H1 (cell line): ENCODE results near the gene REM1. TPM values are rescaled to one million over a fixed set of nuclear protein-coding genes. Genes with fewer than 3 reads are reported as not detected.

ENCODE experiments used
- CTCF ChIA-PET: fragments of 300-600 bp; sonication (Branson Sonifier 250); formaldehyde crosslinking; loops from one replicate; lab custom pipeline; 2021; ENCODE audit not compliant: partially characterized antibody; lab: Charles Lee
- POLR2A ChIA-PET: fragments of 300-600 bp; sonication (Branson Sonifier 250); formaldehyde crosslinking; loops from one replicate; lab custom pipeline; 2021; ENCODE audit warnings: inconsistent platforms; ENCODE audit not compliant: partially characterized antibody; lab: Charles Lee
- DNase-seq, 2 experiments: peaks; one replicate each; pipeline versions ENCODE4 v3.0.0 to v3.0.0-alpha.2; 2010 to 2022; ENCODE audit warnings: low spot score in 2 of 2, low read depth in 1 of 2, mixed read lengths in 1 of 2
- FAIRE-seq: peaks from 2 replicates; lab custom pipeline; 2011; peaks lifted over from hg19 to GRCh38; lab: Jason Lieb, UNC
- H2AFZ ChIP-seq: 2 replicates; pipeline ENCODE4 v1.8.1; 2012; ENCODE audit warnings: low read length, inconsistent platforms
- H2AK5ac ChIP-seq: 2 replicates; pipeline ENCODE4 v1.6.1; 2013; ENCODE audit warnings: low read depth, low read length
- H2BK120ac ChIP-seq: replicated peaks from 2 replicates; pipeline ENCODE3; 2013; ENCODE audit warnings: low read depth, low read length, inconsistent platforms
- H2BK12ac ChIP-seq: 2 replicates; pipeline ENCODE4 v1.6.1; 2013; ENCODE audit warnings: low read depth, low read length
- H2BK15ac ChIP-seq: 2 replicates; pipeline ENCODE4 v1.6.1; 2013; ENCODE audit warnings: low read length
- H2BK20ac ChIP-seq: 2 replicates; pipeline ENCODE4 v1.6.1; 2013; ENCODE audit warnings: low read length
- H2BK5ac ChIP-seq: 2 replicates; pipeline ENCODE4 v1.6.1; 2013; ENCODE audit warnings: low read depth, low read length
- H3K14ac ChIP-seq: 2 replicates; pipeline ENCODE4 v1.6.1; 2013; ENCODE audit warnings: inconsistent platforms; ENCODE audit not compliant: insufficient read length
- H3K18ac ChIP-seq: 2 replicates; pipeline ENCODE4 v1.6.1; 2013; ENCODE audit warnings: low read length; ENCODE audit errors: extremely low read depth
- H3K23ac ChIP-seq: 2 replicates; pipeline ENCODE4 v1.6.1; 2013; ENCODE audit warnings: inconsistent platforms; ENCODE audit not compliant: insufficient read length
- H3K23me2 ChIP-seq: 2 replicates; pipeline ENCODE4 v1.6.1; 2013; ENCODE audit warnings: low read depth, low read length
- H3K27ac ChIP-seq: 2 replicates; pipeline ENCODE4 v1.6.1; 2011; ENCODE audit warnings: low read depth, low read length, inconsistent platforms
- H3K27me3 ChIP-seq, 4 experiments: replicated peaks in 1 of 4; 1 replicate in 1 of 4; 2 replicates in 3 of 4; pipeline versions ENCODE4 v1.6.1 to v1.8.1; 2011 to 2013; ENCODE audit warnings: low read length in 3 of 4, mild to moderate bottlenecking in 3 of 4, inconsistent platforms in 2 of 4, mixed read lengths in 2 of 4, moderate library complexity in 1 of 4; ENCODE audit not compliant: control insufficient read depth in 3 of 4, insufficient read depth in 3 of 4; ENCODE audit errors: extremely low read depth in 1 of 4
- H3K36me3 ChIP-seq, 4 experiments: 2 replicates each; pipeline versions ENCODE4 v1.6.1 to v1.8.1; 2011 to 2013; ENCODE audit warnings: mild to moderate bottlenecking in 4 of 4, low read length in 3 of 4, moderate library complexity in 2 of 4, control low read depth in 1 of 4, inconsistent platforms in 1 of 4; ENCODE audit not compliant: insufficient read depth in 4 of 4, control insufficient read depth in 2 of 4
- H3K4ac ChIP-seq: replicated peaks from 2 replicates; pipeline ENCODE3; 2013; ENCODE audit warnings: low read length, low read depth, mixed read lengths, inconsistent platforms; ENCODE audit not compliant: insufficient read length
- H3K4me1 ChIP-seq, 4 experiments: replicated peaks in 1 of 4; 1 replicate in 1 of 4; 2 replicates in 3 of 4; pipeline versions ENCODE4 v1.6.1 to v1.8.1; 2011 to 2013; ENCODE audit warnings: low read length in 3 of 4, inconsistent platforms in 2 of 4, mixed read lengths in 1 of 4; ENCODE audit not compliant: insufficient read depth in 4 of 4, control insufficient read depth in 3 of 4
- H3K4me2 ChIP-seq, 2 experiments: 2 replicates each; pipeline versions ENCODE4 v1.6.1 to v1.8.1; 2011 to 2013; ENCODE audit warnings: low read depth in 2 of 2, low read length in 2 of 2, control low read depth in 1 of 2, inconsistent platforms in 1 of 2, mild to moderate bottlenecking in 1 of 2; ENCODE audit not compliant: insufficient read depth in 1 of 2
- H3K4me3 ChIP-seq, 4 experiments: fragments of 200-600, 300-600 bp in 1 of 4; sonication (generic), shearing (Covaris generic), sonication (Bioruptor Twin) in 1 of 4; 2 replicates each; pipeline versions ENCODE4 v1.5.1 to v1.8.1; 2011 to 2016; ENCODE audit warnings: low read length in 4 of 4, low read depth in 3 of 4, control low read depth in 2 of 4, inconsistent platforms in 2 of 4, mild to moderate bottlenecking in 2 of 4, mixed read lengths in 1 of 4, moderate library complexity in 1 of 4; ENCODE audit not compliant: insufficient read depth in 2 of 4; ENCODE audit errors: extremely low read depth in 1 of 4
- H3K56ac ChIP-seq: replicated peaks from 2 replicates; pipeline ENCODE3; 2013; ENCODE audit warnings: low read depth, mild to moderate bottlenecking, mixed read lengths, low read length, inconsistent platforms; ENCODE audit not compliant: insufficient read length
- H3K79me1 ChIP-seq: 2 replicates; pipeline ENCODE4 v1.6.1; 2013; ENCODE audit warnings: low read depth, low read length, control low read depth
- H3K79me2 ChIP-seq, 2 experiments: 2 replicates each; pipeline versions ENCODE4 v1.6.1 to v1.8.1; 2012 to 2013; ENCODE audit warnings: low read length in 2 of 2, mild to moderate bottlenecking in 2 of 2, inconsistent platforms in 1 of 2; ENCODE audit not compliant: insufficient read depth in 2 of 2, control insufficient read depth in 1 of 2
- H3K9ac ChIP-seq, 4 experiments: replicated peaks in 1 of 4; 1 replicate in 1 of 4; 2 replicates in 3 of 4; pipeline versions ENCODE4 v1.6.1 to v1.8.1; 2011 to 2013; ENCODE audit warnings: low read depth in 3 of 4, low read length in 3 of 4, control low read depth in 2 of 4, mild to moderate bottlenecking in 2 of 4, moderate library complexity in 2 of 4, inconsistent platforms in 1 of 4; ENCODE audit errors: extremely low read depth in 1 of 4
- H3K9me3 ChIP-seq, 2 experiments: 2 replicates each; pipeline versions ENCODE4 v1.6.1 to v1.8.1; 2012 to 2013; ENCODE audit warnings: mild to moderate bottlenecking in 2 of 2, moderate library complexity in 2 of 2, control low read depth in 1 of 2, inconsistent platforms in 1 of 2, low read depth in 1 of 2, low read length in 1 of 2, mixed read lengths in 1 of 2; ENCODE audit not compliant: insufficient read depth in 2 of 2
- H4K20me1 ChIP-seq, 2 experiments: replicated peaks in 1 of 2; 2 replicates each; pipeline versions ENCODE3 to v1.8.1; 2011 to 2013; ENCODE audit warnings: inconsistent platforms in 2 of 2, low read length in 2 of 2, mild to moderate bottlenecking in 1 of 2; ENCODE audit not compliant: insufficient read depth in 2 of 2, control insufficient read depth in 1 of 2
- H4K5ac ChIP-seq: 2 replicates; pipeline ENCODE4 v1.6.1; 2013; ENCODE audit warnings: low read length, low read depth, mixed read lengths, inconsistent platforms; ENCODE audit not compliant: insufficient read length
- H4K8ac ChIP-seq: 2 replicates; pipeline ENCODE4 v1.8.0; 2013; ENCODE audit warnings: mild to moderate bottlenecking, moderate library complexity, low read length, inconsistent platforms; ENCODE audit not compliant: insufficient read depth; ENCODE audit errors: extremely low read depth
- H4K91ac ChIP-seq: replicated peaks from 2 replicates; pipeline ENCODE3; 2013; ENCODE audit warnings: low read length, mixed read lengths, inconsistent platforms; ENCODE audit not compliant: insufficient read length
- BACH1 ChIP-seq: IDR thresholded peaks from 2 replicates; pipeline ENCODE4 v1.6.1; 2012; ENCODE audit warnings: low read length, improper control_type of control experiment
- E2F6 ChIP-seq: IDR thresholded peaks from 2 replicates; pipeline ENCODE4 v1.6.1; 2012; ENCODE audit warnings: inconsistent platforms
- EGR1 ChIP-seq: IDR thresholded peaks from 2 replicates; pipeline ENCODE4 v1.6.1; 2011; ENCODE audit warnings: low read depth, low read length, borderline replicate concordance
- EZH2 ChIP-seq: fragments of 200-600 bp; sonication (generic); IDR thresholded peaks from 2 replicates; pipeline ENCODE4 v1.7.1; 2012; ENCODE audit warnings: low read depth, mild to moderate bottlenecking, moderate library complexity, low read length, inconsistent platforms; ENCODE audit not compliant: severe bottlenecking
- FOSL1 ChIP-seq: IDR thresholded peaks from 2 replicates; pipeline ENCODE4 v1.6.1; 2011; ENCODE audit warnings: mild to moderate bottlenecking, low read depth, low read length, moderate library complexity; ENCODE audit not compliant: insufficient read depth
- JUND ChIP-seq: IDR thresholded peaks from 2 replicates; pipeline ENCODE4 v1.6.1; 2011; ENCODE audit warnings: mild to moderate bottlenecking, improper control_type of control experiment, low read length
- NANOG ChIP-seq: IDR thresholded peaks from 2 replicates; pipeline ENCODE4 v1.6.1; 2011; ENCODE audit warnings: low read length, low read depth, mild to moderate bottlenecking, inconsistent platforms; ENCODE audit not compliant: insufficient read depth, poor library complexity, severe bottlenecking
- POLR2A ChIP-seq, 2 experiments: IDR thresholded peaks; 1 replicate in 1 of 2; 2 replicates in 1 of 2; pipeline ENCODE4 v1.6.1; 2011; ENCODE audit warnings: low read depth in 2 of 2, low read length in 2 of 2, mild to moderate bottlenecking in 2 of 2; ENCODE audit errors: control extremely low read depth in 1 of 2
- SP2 ChIP-seq: IDR thresholded peaks from 2 replicates; pipeline ENCODE4 v1.6.1; 2012; ENCODE audit warnings: mild to moderate bottlenecking, low read length, inconsistent platforms
- SP4 ChIP-seq: IDR thresholded peaks from 2 replicates; pipeline ENCODE4 v1.6.1; 2012; ENCODE audit warnings: low read length, inconsistent platforms
- SUZ12 ChIP-seq: fragments of 200-600 bp; sonication (generic); IDR thresholded peaks from 2 replicates; pipeline ENCODE4 v1.6.1; 2012; ENCODE audit warnings: mild to moderate bottlenecking, inconsistent platforms, low read length, moderate library complexity, mixed read lengths
- TBP ChIP-seq: IDR thresholded peaks from 2 replicates; pipeline ENCODE4 v1.6.1; 2011; ENCODE audit warnings: low read depth, low read length, improper control_type of control experiment
- WGBS, 2 experiments: shearing (Covaris generic) in 1 of 2; methylation state at CpG; one replicate each; pipeline versions ENCODE4 v1.1.6 to v1.1.7; 2013 to 2015; ENCODE audit warnings: low lambda C conversion rate in 2 of 2, mixed read lengths in 2 of 2, inconsistent platforms in 1 of 2, low coverage in 1 of 2, missing lambda C conversion rate in 1 of 2; ENCODE audit not compliant: insufficient replicate concordance in 2 of 2, insufficient coverage in 1 of 2, insufficient read length in 1 of 2; ENCODE audit errors: extremely low coverage in 1 of 2, missing lambda C conversion rate in 1 of 2; 5-methylcytosine and 5-hydroxymethylcytosine counted together
- polyA plus RNA-seq, 7 experiments: library from polyadenylated mRNA; depleted of rRNA in 3 of 7; stranded (reverse) in 5 of 7; unstranded in 2 of 7; fragments of >200 nt in 5 of 7; fragments of 200-250 nt in 2 of 7; gene quantifications; 1 replicate in 5 of 7; 2 replicates in 1 of 7; 4 replicates in 1 of 7; pipeline versions ENCODE4 v1.2.1 to v1.2.3, GENCODE V29; 2011 to 2013; ENCODE audit warnings: missing spikeins in 2 of 7, mixed read lengths in 2 of 7
- total RNA-seq: library from RNA; stranded (reverse); fragmentation: NEBNext Ultra II Directional; extraction: Animal tissue kit (Norgen Biotek cat#: 25700); gene quantifications from 2 replicates; pipeline ENCODE4 v1.2.1, GENCODE V29; 2021

Gene REM1
- total and polyA plus RNA-seq, 2 of the 8 experiments (the other 6 are each of a cell fraction or from before 2014, with no cell fraction given), result 0.05 TPM; not detected in 1

- no peaks in the 10 kb centered on the region for H3K27me3 ChIP-seq
- no peak overlapping the region for H3K18ac ChIP-seq
- CTCF ChIA-PET, result interaction anchor here (0.6 to 1.4 kb wide), 2 partner anchors 12 to 59 kb away, joined by 3 to 4 read pairs; no protein-coding TSS in a partner anchor
- H3K36me3 ChIP-seq, result no peaks in the 10 kb centered on the region
- H2AK5ac ChIP-seq, result no peak overlapping the region
- no peak overlapping the region for H2BK5ac ChIP-seq
- no peak overlapping the region for H3K23ac ChIP-seq
- no peak for TF ChIP-seq SP2
- no peak for TF ChIP-seq EGR1
- TF ChIP-seq SUZ12, result no peak
- TF ChIP-seq JUND, result no peak
- TF ChIP-seq BACH1, result no peak
- TF ChIP-seq EZH2, result no peak
- no peak for TF ChIP-seq FOSL1
- no peak for TF ChIP-seq POLR2A (IDR thresholded peaks at IDR 0.05; ENCODE audit: control extremely low read depth in 1 of 2, low read depth in 2 of 2, low read length in 2 of 2)
- no peak for TF ChIP-seq E2F6
- TF ChIP-seq NANOG, result no peak
- TF ChIP-seq SP4, result no peak
- TF ChIP-seq TBP, result no peak
- H4K20me1 ChIP-seq, result no peaks in the 10 kb centered on the region
- H4K91ac ChIP-seq, result no peak overlapping the region
- H2AFZ ChIP-seq, result no peak overlapping the region
- no peak overlapping the region for H3K4me2 ChIP-seq
- H2BK15ac ChIP-seq, result no peak overlapping the region
- H2BK20ac ChIP-seq, result no peak overlapping the region
- POLR2A ChIA-PET, result no interaction called here
- no peak overlapping the region for H4K5ac ChIP-seq
- no peak overlapping the region for H3K27ac ChIP-seq
- H3K14ac ChIP-seq, result no peak overlapping the region
- H3K9ac ChIP-seq, result no peak overlapping the region
- 48% methylated on average over 1 of the region's 1 CpG; no CpG with 5 or more reads in 1 of the 2 experiments for WGBS, 2 experiments
- no peaks in the 10 kb centered on the region for H3K4me1 ChIP-seq
- no peaks in the 10 kb centered on the region for H3K23me2 ChIP-seq
- H2BK120ac ChIP-seq, result no peak overlapping the region
- H3K79me1 ChIP-seq, result no peaks in the 10 kb centered on the region
- H3K9me3 ChIP-seq, result peaks cover 11 to 40% of the 10 kb centered on the region in 2 experiments; a peak in 3 of 4 replicates
- no peak overlapping the region for H4K8ac ChIP-seq
- no peak overlapping the region for H3K4ac ChIP-seq
- H3K79me2 ChIP-seq, result no peaks in the 10 kb centered on the region
- no peak for DNase-seq
- FAIRE-seq, result no peak
- no peak overlapping the region for H3K4me3 ChIP-seq
- no peak overlapping the region for H2BK12ac ChIP-seq
- no peak overlapping the region for H3K56ac ChIP-seq
Observed at GRCh38 chr20:31500527-31500926, 25.4 kb downstream of the REM1 start.
